IMR-90 (cell line): Measurements from ENCODE around the gene C11orf21. TPM values are rescaled to one million over a fixed set of nuclear protein-coding genes. Genes with fewer than 3 reads are reported as not detected.

ENCODE experiments used
- ATAC-seq: fragments of 200-7000 bp; cut with Tn5 transposase; 2 replicates; pipeline ENCODE4 v1.9.1; 2020; ENCODE audit warnings: low read depth, mild to moderate bottlenecking, moderate library complexity
- BruUV-seq: library from RNA; stranded (reverse); fragments of 400-500 nt; replicated peaks from 2 replicates; lab custom pipeline; 2021; lab: Mats Ljungman, UMichigan
- CTCF ChIA-PET: fragments of 300-600 bp; formaldehyde crosslinking; extraction: SDS; loops from one replicate; lab custom pipeline; 2021; ENCODE audit warnings: antibody characterized with exemption; lab: Yijun Ruan, JAX
- POLR2A ChIA-PET: fragments of 300-600 bp; sonication (Branson Sonifier 250); formaldehyde crosslinking; loops from one replicate; lab custom pipeline; 2022; ENCODE audit warnings: antibody characterized with exemption; ENCODE audit not compliant: unreplicated experiment; lab: Charles Lee
- DNase-seq: peaks from one replicate; pipeline ENCODE4 v3.0.0; 2013
- H2AFZ ChIP-seq: replicated peaks from 2 replicates; pipeline ENCODE3; 2013; ENCODE audit warnings: low read length, mild to moderate bottlenecking; ENCODE audit not compliant: poor library complexity
- H2AK5ac ChIP-seq: 2 replicates; pipeline ENCODE4 v1.6.1; 2013; ENCODE audit warnings: low read depth, low read length, inconsistent platforms
- H2AK9ac ChIP-seq: replicated peaks from 2 replicates; pipeline ENCODE3; 2013; ENCODE audit warnings: mild to moderate bottlenecking, low read depth, low read length, moderate library complexity; ENCODE audit not compliant: poor library complexity
- H2BK120ac ChIP-seq: 2 replicates; pipeline ENCODE4 v1.6.1; 2013; ENCODE audit warnings: low read depth, low read length, inconsistent platforms
- H2BK15ac ChIP-seq: 3 replicates; pipeline ENCODE4 v1.6.1; 2013; ENCODE audit warnings: low read depth, low read length, inconsistent platforms
- H2BK20ac ChIP-seq: 2 replicates; pipeline ENCODE4 v1.6.1; 2013; ENCODE audit warnings: low read depth, mild to moderate bottlenecking, inconsistent platforms, low read length, moderate library complexity
- H2BK5ac ChIP-seq: 2 replicates; pipeline ENCODE4 v1.6.1; 2013; ENCODE audit warnings: mild to moderate bottlenecking, low read depth, low read length, inconsistent platforms; ENCODE audit not compliant: poor library complexity, severe bottlenecking
- H3K14ac ChIP-seq: replicated peaks from 2 replicates; pipeline ENCODE4 v1.6.1; 2013; ENCODE audit warnings: low read depth, low read length, inconsistent platforms
- H3K18ac ChIP-seq: 2 replicates; pipeline ENCODE4 v1.6.1; 2013; ENCODE audit warnings: low read depth, low read length, control low read depth
- H3K23ac ChIP-seq: 2 replicates; pipeline ENCODE4 v1.6.1; 2013; ENCODE audit warnings: low read depth, low read length, inconsistent platforms
- H3K27ac ChIP-seq: 2 replicates; pipeline ENCODE4 v1.5.1; 2013; ENCODE audit warnings: mild to moderate bottlenecking, control low read depth, low read length; ENCODE audit not compliant: insufficient read depth
- H3K27me3 ChIP-seq: 2 replicates; pipeline ENCODE4 v1.6.1; 2013; ENCODE audit warnings: low read length; ENCODE audit not compliant: control insufficient read depth, insufficient read depth
- H3K36me3 ChIP-seq: 2 replicates; pipeline ENCODE4 v1.6.1; 2013; ENCODE audit warnings: low read length, mixed read lengths; ENCODE audit not compliant: control insufficient read depth, insufficient read depth
- H3K4ac ChIP-seq: 2 replicates; pipeline ENCODE4 v1.6.1; 2013; ENCODE audit warnings: low read depth, low read length, inconsistent platforms
- H3K4me1 ChIP-seq: 2 replicates; pipeline ENCODE4 v1.6.1; 2013; ENCODE audit warnings: low read length, mixed read lengths; ENCODE audit not compliant: control insufficient read depth, insufficient read depth
- H3K4me2 ChIP-seq: 2 replicates; pipeline ENCODE4 v1.6.1; 2013; ENCODE audit warnings: low read depth, mild to moderate bottlenecking, control low read depth, low read length, moderate library complexity
- H3K4me3 ChIP-seq: 2 replicates; pipeline ENCODE4 v1.5.1; 2013; ENCODE audit warnings: low read depth, mild to moderate bottlenecking, control low read depth, low read length, moderate library complexity; ENCODE audit not compliant: insufficient read depth
- H3K56ac ChIP-seq: 2 replicates; pipeline ENCODE4 v1.6.1; 2013; ENCODE audit warnings: low read length, inconsistent platforms; ENCODE audit not compliant: insufficient read depth; ENCODE audit errors: extremely low read depth
- H3K79me1 ChIP-seq, 2 experiments: 2 replicates each; pipeline ENCODE4 v1.6.1; 2013; ENCODE audit warnings: low read length in 2 of 2, inconsistent platforms in 1 of 2, low read depth in 1 of 2
- H3K9ac ChIP-seq: 2 replicates; pipeline ENCODE4 v1.6.1; 2013; ENCODE audit warnings: low read depth, low read length, control low read depth
- H3K9me1 ChIP-seq: 2 replicates; pipeline ENCODE4 v1.6.1; 2013; ENCODE audit warnings: low read length, inconsistent platforms; ENCODE audit not compliant: insufficient read depth
- H3K9me3 ChIP-seq: 2 replicates; pipeline ENCODE4 v1.6.1; 2013; ENCODE audit warnings: low read length; ENCODE audit not compliant: control insufficient read depth, insufficient read depth
- H4K20me1 ChIP-seq: 2 replicates; pipeline ENCODE4 v1.6.1; 2013; ENCODE audit warnings: low read length, inconsistent platforms; ENCODE audit not compliant: insufficient read depth
- H4K5ac ChIP-seq: 2 replicates; pipeline ENCODE4 v1.6.1; 2013; ENCODE audit warnings: mild to moderate bottlenecking, low read depth, low read length, control low read depth
- H4K8ac ChIP-seq, 2 experiments: 2 replicates each; pipeline ENCODE4 v1.6.1; 2013; ENCODE audit warnings: low read depth in 2 of 2, low read length in 2 of 2, control low read depth in 1 of 2, inconsistent platforms in 1 of 2
- H4K91ac ChIP-seq: 2 replicates; pipeline ENCODE4 v1.6.1; 2013; ENCODE audit warnings: low read depth, low read length, inconsistent platforms; ENCODE audit not compliant: insufficient read depth
- CHD1 ChIP-seq: IDR thresholded peaks from 2 replicates; pipeline ENCODE4 v1.6.1; 2012; ENCODE audit warnings: low read depth, low read length, improper control_type of control experiment
- MAFK ChIP-seq: IDR thresholded peaks from 2 replicates; pipeline ENCODE4 v1.6.1; 2012; ENCODE audit warnings: low read depth, low read length, improper control_type of control experiment
- MAZ ChIP-seq: IDR thresholded peaks from 2 replicates; pipeline ENCODE4 v1.6.1; 2012; ENCODE audit warnings: low read depth, mild to moderate bottlenecking, low read length, improper control_type of control experiment, moderate library complexity, borderline replicate concordance
- NFE2L2 ChIP-seq: fragments of 150-350 bp; IDR thresholded peaks from 2 replicates; pipeline ENCODE4 v1.6.1; 2016; ENCODE audit warnings: low read depth, mild to moderate bottlenecking, low read length
- POLR2A ChIP-seq: IDR thresholded peaks from 2 replicates; pipeline ENCODE4 v1.6.1; 2012; ENCODE audit warnings: mild to moderate bottlenecking, low read depth, low read length
- RAD21 ChIP-seq: IDR thresholded peaks from 2 replicates; pipeline ENCODE4 v1.6.1; 2012; ENCODE audit warnings: low read length, improper control_type of control experiment
- RCOR1 ChIP-seq: IDR thresholded peaks from 2 replicates; pipeline ENCODE4 v1.6.1; 2012; ENCODE audit warnings: mild to moderate bottlenecking, low read length, improper control_type of control experiment; ENCODE audit not compliant: insufficient replicate concordance
- RFX5 ChIP-seq: IDR thresholded peaks from 2 replicates; pipeline ENCODE4 v1.8.0; 2012; ENCODE audit warnings: low read depth, mild to moderate bottlenecking, low read length, moderate library complexity
- SMC3 ChIP-seq: fragments of 150-350 bp; IDR thresholded peaks from 2 replicates; pipeline ENCODE4 v1.6.1; 2016; ENCODE audit warnings: low read depth, mild to moderate bottlenecking, antibody characterized with exemption, low read length, moderate library complexity
- USF2 ChIP-seq: fragments of 150-350 bp; IDR thresholded peaks from 2 replicates; pipeline ENCODE4 v1.6.1; 2017; ENCODE audit warnings: mild to moderate bottlenecking, antibody characterized with exemption, low read length, low read depth
- WGBS, 2 experiments: methylation state at CpG; one replicate each; pipeline versions ENCODE4 v1.1.5 to v1.1.7; 2013; ENCODE audit warnings: missing lambda C conversion rate in 2 of 2; ENCODE audit not compliant: insufficient read length in 1 of 2; ENCODE audit errors: extremely low coverage in 2 of 2; 5-methylcytosine and 5-hydroxymethylcytosine counted together
- dilution Hi-C: fragments of 300-500 bp; cut with HindIII; formaldehyde crosslinking; loops from one replicate; pipeline ENCODE4 v1.14.3; 2018; ENCODE audit warnings: low sequenced_read_pairs; ENCODE audit not compliant: unreplicated experiment
- in situ Hi-C: fragments of 300-500 bp; cut with MboI; formaldehyde crosslinking; loops from 3 replicates; pipeline ENCODE4 v1.14.3; 2019; ENCODE audit warnings: low sequenced_read_pairs, inconsistent platforms, mixed read lengths
- intact Hi-C: fragments of 100-400 bp; cut with micrococcal nuclease; formaldehyde crosslinking; loops from 2 replicates; pipeline ENCODE4 v1.10.0; 2022
- polyA plus RNA-seq, 3 experiments: library from polyadenylated mRNA; depleted of rRNA; stranded (reverse); fragments of >200 nt; gene quantifications; 2 replicates each; pipeline ENCODE4 v1.2.3, GENCODE V29; 2012; ENCODE audit warnings: low replicate concordance in 1 of 3
- total RNA-seq: library from RNA; depleted of rRNA; stranded (reverse); fragments of >200 nt; gene quantifications from 2 replicates; pipeline ENCODE4 v1.2.3, GENCODE V29; 2012
- TF ChIP-seq, protein P1 (sequence below): conservative IDR thresholded peaks from 2 replicates; pipeline ENCODE4 v1.5.1; 2012; ENCODE audit warnings: mild to moderate bottlenecking, low read depth, low read length, improper control_type of control experiment

Gene C11orf21
- total and polyA plus RNA-seq, 2 of the 4 experiments (the other 2 are of a cell fraction): not detected

- in situ Hi-C loops: no loop called here
- Histone ChIP-seq H2BK15ac (no peak overlapping the region), H2AFZ (no peak overlapping the region), H3K4me1 (no peaks in the 10 kb centered on the region), H2BK5ac (no peak overlapping the region), H3K23ac (no peak overlapping the region), H3K79me1 (no peaks in the 10 kb centered on the region), H3K9ac (no peak overlapping the region), H3K36me3 (no peaks in the 10 kb centered on the region), H2AK5ac (no peak overlapping the region), H3K4me2 (no peak overlapping the region), H3K4ac (no peak overlapping the region), H3K18ac (no peak overlapping the region), H4K8ac (no peak overlapping the region), H3K27ac (no peak overlapping the region), H3K4me3 (no peak overlapping the region), H3K56ac (no peak overlapping the region), H2BK120ac (no peak overlapping the region), H3K14ac (no peak overlapping the region), H4K5ac (no peak overlapping the region), H3K9me3 (no peaks in the 10 kb centered on the region), H3K27me3 (peaks cover 26% of the 10 kb centered on the region), H2BK20ac (no peak overlapping the region), H3K9me1 (no peaks in the 10 kb centered on the region), H4K91ac (no peak overlapping the region), H4K20me1 (no peaks in the 10 kb centered on the region), H2AK9ac (no peak overlapping the region)
- no peak for ATAC-seq
- intact Hi-C loops: no loop called here
- BruUV-seq: no TSS peak
- no peak for DNase-seq
- CTCF ChIA-PET: no interaction called here
- 50% methylated on average over 2 of the region's 9 CpGs; no CpG with 5 or more reads in 1 of the 2 experiments for WGBS, 2 experiments
- dilution Hi-C loops: no loop called here
- TF ChIP-seq MAZ: no peak
- TF ChIP-seq RFX5: no peak
- no peak for TF ChIP-seq USF2
- TF ChIP-seq, protein P1, sequence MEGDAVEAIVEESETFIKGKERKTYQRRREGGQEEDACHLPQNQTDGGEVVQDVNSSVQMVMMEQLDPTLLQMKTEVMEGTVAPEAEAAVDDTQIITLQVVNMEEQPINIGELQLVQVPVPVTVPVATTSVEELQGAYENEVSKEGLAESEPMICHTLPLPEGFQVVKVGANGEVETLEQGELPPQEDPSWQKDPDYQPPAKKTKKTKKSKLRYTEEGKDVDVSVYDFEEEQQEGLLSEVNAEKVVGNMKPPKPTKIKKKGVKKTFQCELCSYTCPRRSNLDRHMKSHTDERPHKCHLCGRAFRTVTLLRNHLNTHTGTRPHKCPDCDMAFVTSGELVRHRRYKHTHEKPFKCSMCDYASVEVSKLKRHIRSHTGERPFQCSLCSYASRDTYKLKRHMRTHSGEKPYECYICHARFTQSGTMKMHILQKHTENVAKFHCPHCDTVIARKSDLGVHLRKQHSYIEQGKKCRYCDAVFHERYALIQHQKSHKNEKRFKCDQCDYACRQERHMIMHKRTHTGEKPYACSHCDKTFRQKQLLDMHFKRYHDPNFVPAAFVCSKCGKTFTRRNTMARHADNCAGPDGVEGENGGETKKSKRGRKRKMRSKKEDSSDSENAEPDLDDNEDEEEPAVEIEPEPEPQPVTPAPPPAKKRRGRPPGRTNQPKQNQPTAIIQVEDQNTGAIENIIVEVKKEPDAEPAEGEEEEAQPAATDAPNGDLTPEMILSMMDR: no peak
- TF ChIP-seq SMC3: no peak
- no peak for TF ChIP-seq RAD21
- no peak for TF ChIP-seq MAFK
- TF ChIP-seq NFE2L2: no peak
- TF ChIP-seq POLR2A: no peak
- TF ChIP-seq CHD1: no peak
- no peak for TF ChIP-seq RCOR1
- POLR2A ChIA-PET: no interaction called here
These were observed 51.7 kb downstream of the C11orf21 start for GRCh38 chr11:2250041-2250440.
